OCI-LY7 (cell line): ENCODE data around the gene PDS5A. TPM values are rescaled to one million over a fixed set of nuclear protein-coding genes. Genes with fewer than 3 reads are reported as not detected.

Experiments used
- BruUV-seq: library from RNA; stranded (reverse); fragments of 400-500 nt; replicated peaks from 2 replicates; lab custom pipeline; 2021; lab: Mats Ljungman, UMichigan
- CTCF ChIA-PET: fragments of 300-600 bp; sonication (Branson Sonifier 250); formaldehyde crosslinking; loops from one replicate; lab custom pipeline; 2022; ENCODE audit warnings: antibody characterized with exemption; ENCODE audit not compliant: unreplicated experiment; lab: Charles Lee
- POLR2A ChIA-PET: fragments of 300-600 bp; sonication (Branson Sonifier 250); formaldehyde crosslinking; loops from one replicate; lab custom pipeline; 2022; ENCODE audit warnings: antibody characterized with exemption; lab: Charles Lee
- DNase-seq: peaks from one replicate; pipeline ENCODE4 v3.0.0-alpha.2; 2015; ENCODE audit warnings: low spot score
- H2AFZ ChIP-seq: fragments of 200-600 bp; sonication (generic), shearing (Covaris generic); 2 replicates; pipeline ENCODE4 v1.6.1; 2014; ENCODE audit warnings: mild to moderate bottlenecking, antibody characterized with exemption, low read length, moderate library complexity
- H3K27ac ChIP-seq: fragments of 200-600 bp; sonication (generic); 2 replicates; pipeline ENCODE4 v1.5.1; 2014; ENCODE audit warnings: mixed run types, low read depth, mild to moderate bottlenecking, moderate library complexity, low read length, inconsistent platforms; ENCODE audit not compliant: poor library complexity, severe bottlenecking
- H3K36me3 ChIP-seq: fragments of 200-600 bp; sonication (generic); 2 replicates; pipeline ENCODE4 v1.6.1; 2014; ENCODE audit warnings: mild to moderate bottlenecking, antibody characterized with exemption, low read length, moderate library complexity, mixed read lengths; ENCODE audit not compliant: insufficient read depth
- H3K4me1 ChIP-seq: fragments of 200-600 bp; sonication (generic); 2 replicates; pipeline ENCODE4 v1.5.1; 2014; ENCODE audit warnings: mild to moderate bottlenecking, low read length; ENCODE audit not compliant: insufficient read depth, poor library complexity, severe bottlenecking
- H3K4me2 ChIP-seq: fragments of 200-600 bp; sonication (generic); 2 replicates; pipeline ENCODE4 v1.6.1; 2014; ENCODE audit warnings: mild to moderate bottlenecking, low read length
- H3K4me3 ChIP-seq: fragments of 200-600 bp; sonication (generic); 2 replicates; pipeline ENCODE4 v1.5.1; 2014; ENCODE audit warnings: mild to moderate bottlenecking, low read depth, low read length; ENCODE audit not compliant: poor library complexity, severe bottlenecking
- H3K79me2 ChIP-seq: fragments of 200-600 bp; sonication (generic); 2 replicates; pipeline ENCODE4 v1.6.1; 2016; ENCODE audit warnings: low read depth, mild to moderate bottlenecking, low read length, moderate library complexity, mixed read lengths; ENCODE audit not compliant: insufficient read depth
- H3K9me2 ChIP-seq: fragments of 200-600 bp; sonication (generic); 2 replicates; pipeline ENCODE4 v1.6.1; 2016; ENCODE audit warnings: mild to moderate bottlenecking, low read length, mixed read lengths; ENCODE audit not compliant: insufficient read depth
- H3K9me3 ChIP-seq: fragments of 200-600 bp; sonication (generic); 2 replicates; pipeline ENCODE4 v1.6.1; 2014; ENCODE audit warnings: mild to moderate bottlenecking, mixed run types, low read length, mixed read lengths
- H4K20me1 ChIP-seq: fragments of 200-600 bp; sonication (generic); 2 replicates; pipeline ENCODE4 v1.6.1; 2014; ENCODE audit warnings: mild to moderate bottlenecking, antibody characterized with exemption, low read length, moderate library complexity, mixed read lengths; ENCODE audit not compliant: insufficient read depth
- EZH2phosphoT487 ChIP-seq: fragments of 200-600 bp; sonication (generic); IDR thresholded peaks from 2 replicates; pipeline ENCODE4 v1.6.1; 2018; ENCODE audit warnings: low read depth, borderline replicate concordance, mild to moderate bottlenecking, mixed run types, antibody characterized with exemption, low read length, moderate library complexity, mixed read lengths
- intact Hi-C: fragments of 100-400 bp; cut with micrococcal nuclease; formaldehyde crosslinking; loops from one replicate; pipeline ENCODE4 v1.10.0; 2022; ENCODE audit not compliant: unreplicated experiment
- total RNA-seq, 2 experiments: library from RNA; depleted of rRNA in 1 of 2; stranded (reverse); fragments of >200 nt in 1 of 2; shearing (Covaris generic) in 1 of 2; gene quantifications; 2 replicates each; pipeline ENCODE4 v1.2.3, GENCODE V29; 2014 to 2022
- TF ChIP-seq, protein P1 (sequence below): fragments of 200-600 bp; sonication (generic); conservative IDR thresholded peaks from 2 replicates; pipeline ENCODE4 v1.5.1; 2014; ENCODE audit warnings: mild to moderate bottlenecking, antibody characterized with exemption, low read length, moderate library complexity, mixed read lengths

PDS5A gene
- total RNA-seq, 2 experiments from 2014 or later = 69.5 to 114 TPM

DNA sequence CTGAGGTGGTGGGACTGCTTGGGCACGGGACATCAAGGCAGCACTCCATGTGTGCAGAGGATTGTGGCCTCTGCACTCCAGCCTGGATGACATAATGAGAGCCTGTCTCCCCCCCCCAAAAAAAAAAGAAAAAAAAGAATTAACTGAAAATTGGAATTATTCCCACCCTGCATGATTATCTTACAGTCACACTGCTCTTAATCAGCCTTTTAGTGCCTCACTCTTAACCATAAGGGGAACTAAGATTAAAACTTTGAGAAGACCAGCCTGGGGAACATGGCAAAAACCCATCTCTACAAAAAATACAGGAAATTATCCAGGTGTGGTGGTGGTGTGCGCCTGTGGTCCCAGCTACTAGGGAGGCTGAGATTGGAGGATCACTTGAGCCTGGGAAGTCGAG is 185.2 kb downstream of the PDS5A start:
- no peak overlapping the region for H3K27ac ChIP-seq
- H4K20me1 ChIP-seq = no peaks in the 10 kb centered on the region
- intact Hi-C loops = no loop called here
- ChIA-PET POLR2A (no interaction called here), CTCF (no interaction called here)
- H3K4me3 ChIP-seq = no peak overlapping the region
- no peak for DNase-seq
- no peaks in the 10 kb centered on the region for H3K9me3 ChIP-seq
- no TSS peak for BruUV-seq
- no peaks in the 10 kb centered on the region for H3K36me3 ChIP-seq
- H3K9me2 ChIP-seq = no peaks in the 10 kb centered on the region
- no peak for TF ChIP-seq EZH2phosphoT487
- TF ChIP-seq, protein P1, sequence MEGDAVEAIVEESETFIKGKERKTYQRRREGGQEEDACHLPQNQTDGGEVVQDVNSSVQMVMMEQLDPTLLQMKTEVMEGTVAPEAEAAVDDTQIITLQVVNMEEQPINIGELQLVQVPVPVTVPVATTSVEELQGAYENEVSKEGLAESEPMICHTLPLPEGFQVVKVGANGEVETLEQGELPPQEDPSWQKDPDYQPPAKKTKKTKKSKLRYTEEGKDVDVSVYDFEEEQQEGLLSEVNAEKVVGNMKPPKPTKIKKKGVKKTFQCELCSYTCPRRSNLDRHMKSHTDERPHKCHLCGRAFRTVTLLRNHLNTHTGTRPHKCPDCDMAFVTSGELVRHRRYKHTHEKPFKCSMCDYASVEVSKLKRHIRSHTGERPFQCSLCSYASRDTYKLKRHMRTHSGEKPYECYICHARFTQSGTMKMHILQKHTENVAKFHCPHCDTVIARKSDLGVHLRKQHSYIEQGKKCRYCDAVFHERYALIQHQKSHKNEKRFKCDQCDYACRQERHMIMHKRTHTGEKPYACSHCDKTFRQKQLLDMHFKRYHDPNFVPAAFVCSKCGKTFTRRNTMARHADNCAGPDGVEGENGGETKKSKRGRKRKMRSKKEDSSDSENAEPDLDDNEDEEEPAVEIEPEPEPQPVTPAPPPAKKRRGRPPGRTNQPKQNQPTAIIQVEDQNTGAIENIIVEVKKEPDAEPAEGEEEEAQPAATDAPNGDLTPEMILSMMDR = no peak
- H3K4me2 ChIP-seq = no peak overlapping the region
- H3K4me1 ChIP-seq = no peaks in the 10 kb centered on the region
- no peak overlapping the region for H2AFZ ChIP-seq
- no peaks in the 10 kb centered on the region for H3K79me2 ChIP-seq

DNA sequence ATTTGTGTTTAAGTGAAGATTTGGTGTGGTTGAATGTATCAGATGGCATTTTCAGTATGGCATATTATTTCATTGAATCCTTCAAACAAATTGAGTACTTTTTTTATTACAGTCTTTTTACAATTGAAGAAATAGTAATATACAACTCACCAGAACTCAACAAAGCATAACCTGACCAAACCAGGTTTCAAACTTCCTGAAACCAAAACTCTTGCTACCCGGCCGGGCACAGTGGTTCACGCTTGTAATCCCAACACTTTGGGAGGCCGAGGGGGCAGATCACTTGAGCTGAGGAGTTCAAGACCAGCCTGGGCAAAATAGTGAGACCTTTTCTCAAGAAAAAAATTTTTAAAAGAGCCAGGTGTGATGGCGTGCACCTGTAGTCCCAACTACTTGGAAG is 185.6 kb downstream of the PDS5A start:
- Histone ChIP-seq H3K27ac (no peak overlapping the region), H3K36me3 (no peaks in the 10 kb centered on the region), H3K9me2 (no peaks in the 10 kb centered on the region), H3K9me3 (no peaks in the 10 kb centered on the region), H4K20me1 (no peaks in the 10 kb centered on the region), H3K4me2 (no peak overlapping the region), H3K79me2 (no peaks in the 10 kb centered on the region), H3K4me1 (no peaks in the 10 kb centered on the region), H3K4me3 (no peak overlapping the region), H2AFZ (no peak overlapping the region)
- ChIA-PET POLR2A (no interaction called here), CTCF (no interaction called here)
- intact Hi-C loops = no loop called here
- DNase-seq = no peak
- BruUV-seq = no TSS peak
- TF ChIP-seq EZH2phosphoT487 = no peak
- TF ChIP-seq, protein P1 = no peak

DNA sequence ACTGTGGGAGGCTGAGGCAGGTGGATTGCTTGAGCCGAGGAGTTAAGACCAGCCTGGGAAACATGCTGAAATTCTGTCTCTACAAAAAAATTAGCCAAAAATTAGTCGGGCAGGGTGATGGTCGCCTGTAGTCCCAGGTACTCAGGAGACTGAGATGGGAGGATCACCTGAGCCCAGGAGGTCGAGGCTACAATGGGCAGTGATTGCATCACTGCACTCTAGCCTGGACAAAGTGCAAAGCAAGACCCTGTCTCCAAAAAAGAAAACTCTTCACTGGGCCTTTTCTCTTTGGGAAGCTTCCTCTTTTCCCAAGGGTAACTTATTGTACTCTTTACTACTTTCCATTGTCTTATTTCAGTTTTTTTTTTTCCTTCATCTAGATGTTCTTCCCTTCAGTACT is 190.9 kb downstream of the PDS5A start:
- Histone ChIP-seq H3K36me3 (no peaks in the 10 kb centered on the region), H3K79me2 (no peaks in the 10 kb centered on the region), H4K20me1 (no peaks in the 10 kb centered on the region), H3K9me2 (no peaks in the 10 kb centered on the region), H2AFZ (no peak overlapping the region), H3K4me2 (no peak overlapping the region), H3K4me1 (no peaks in the 10 kb centered on the region), H3K4me3 (no peak overlapping the region), H3K27ac (no peak overlapping the region), H3K9me3 (no peaks in the 10 kb centered on the region)
- ChIA-PET CTCF (no interaction called here), POLR2A (no interaction called here)
- no TSS peak for BruUV-seq
- no peak for DNase-seq
- intact Hi-C loops = loop anchor here (5.0 kb wide), 1 partner anchor 90 kb away; the partner anchor contains the start of gene UBE2K
- no peak for TF ChIP-seq EZH2phosphoT487
- TF ChIP-seq, protein P1 = no peak
